Right atrium auricular region (tissue), 2 donors: Measurements from ENCODE around the gene FAM50B. TPM values are rescaled to one million over a fixed set of nuclear protein-coding genes. Genes with fewer than 3 reads are reported as not detected.

ENCODE experiments used
- DNase-seq: peaks from one replicate; pipeline ENCODE4 v3.0.0-alpha.2; 2019; ENCODE audit warnings: low spot score
- H3K27ac ChIP-seq, 2 donors: fragments of 200-600 bp; sonication (generic); 1 replicate in 1 of 2; 2 replicates in 1 of 2; pipeline ENCODE4 v1.5.1; 2016 to 2019
- H3K27me3 ChIP-seq, 2 donors: fragments of 200-600 bp; sonication (generic); one replicate each; pipeline versions ENCODE4 v1.5.1 to v1.6.0; 2017 to 2019
- H3K36me3 ChIP-seq: fragments of 200-600 bp; sonication (generic); one replicate; pipeline ENCODE4 v1.5.1; 2016
- H3K4me1 ChIP-seq, 2 donors: fragments of 200-600 bp; sonication (generic); one replicate each; pipeline versions ENCODE4 v1.5.1 to v1.6.0; 2017 to 2019
- H3K4me3 ChIP-seq, 2 donors: fragments of 200-600 bp; sonication (generic); 1 replicate in 1 of 2; 2 replicates in 1 of 2; pipeline ENCODE4 v1.5.1; 2017 to 2019; ENCODE audit warnings: mild to moderate bottlenecking in 1 of 2, moderate library complexity in 1 of 2
- H3K9me3 ChIP-seq, 2 donors: fragments of 200-600 bp; sonication (generic); one replicate each; pipeline ENCODE4 v1.5.1; 2019
- CTCF ChIP-seq, 2 donors: fragments of 200-600 bp; sonication (generic); IDR thresholded peaks; one replicate each; pipeline ENCODE4 v1.5.1; 2019; ENCODE audit warnings: antibody characterized with exemption in 2 of 2
- total RNA-seq, 2 donors: library from RNA; depleted of rRNA; stranded (reverse); fragments of >200 nt; gene quantifications; one replicate each; pipeline ENCODE4 v1.1.0, GENCODE V29; 2016

The FAM50B gene
- total RNA-seq, 2 donors from 2014 or later = 10.0 to 19.6 TPM

GRCh38 chr6:3895805-3896204, 46.6 kb downstream of the FAM50B start:
- Histone ChIP-seq H3K4me3 (no peak overlapping the region), H3K27ac (no peak overlapping the region), H3K27me3 (no peaks in the 10 kb centered on the region), H3K4me1 (peaks cover 0 to 28% of the 10 kb centered on the region in 2 donors), H3K36me3 (no peaks in the 10 kb centered on the region), H3K9me3 (no peaks in the 10 kb centered on the region)
- no peak for TF ChIP-seq CTCF (IDR thresholded peaks at IDR 0.05)
- DNase-seq = no peak

- TF ChIP-seq CTCF (IDR thresholded peaks at IDR 0.05) = no peak
Measured at GRCh38 chr6:3898265-3898994, 49.3 kb downstream of the FAM50B start.

GRCh38 chr6:3899061-3899460, 49.9 kb downstream of the FAM50B start:
- Histone ChIP-seq H3K9me3 (no peaks in the 10 kb centered on the region), H3K4me1 (peaks cover 0 to 5% of the 10 kb centered on the region in 2 donors), H3K36me3 (no peaks in the 10 kb centered on the region), H3K27me3 (no peaks in the 10 kb centered on the region), H3K4me3 (no peak overlapping the region), H3K27ac (no peak overlapping the region)
- TF ChIP-seq CTCF (IDR thresholded peaks at IDR 0.05) = no peak
- DNase-seq = no peak

More at GRCh38 chr6:3898265-3898994, 49.3 kb downstream of the FAM50B start:
- DNase-seq = no peak
- Histone ChIP-seq H3K36me3 (no peaks in the 10 kb centered on the region), H3K4me1 (peaks cover 0 to 5% of the 10 kb centered on the region in 2 donors), H3K27ac (no peak overlapping the region), H3K4me3 (no peak overlapping the region), H3K9me3 (no peaks in the 10 kb centered on the region), H3K27me3 (no peaks in the 10 kb centered on the region)

- H3K27ac ChIP-seq = no peak overlapping the region
- H3K27me3 ChIP-seq = no peaks in the 10 kb centered on the region
- no peak for DNase-seq
- H3K9me3 ChIP-seq = no peaks in the 10 kb centered on the region
- no peak overlapping the region for H3K4me3 ChIP-seq
- no peaks in the 10 kb centered on the region for H3K36me3 ChIP-seq
- peaks cover 0 to 4% of the 10 kb centered on the region in 2 donors for H3K4me1 ChIP-seq
- TF ChIP-seq CTCF (IDR thresholded peaks at IDR 0.05) = no peak
Measured at GRCh38 chr6:3899970-3900439, 50.8 kb downstream of the FAM50B start.

Other genes starting within 250 kb of the FAM50B start
- 10 to 100 TPM; 43.5 to 77.2 TPM for gene PXDC1, start 97.7 kb upstream of the FAM50B start, total RNA-seq
- gene FAM217A, start 229.8 kb downstream of the FAM50B start, total RNA-seq = not detected